Pancreas (tissue), 10 donors: ENCODE data around the gene OTP. TPM values are rescaled to one million over a fixed set of nuclear protein-coding genes. Genes with fewer than 3 reads are reported as not detected.

ENCODE experiments used
- ATAC-seq, 4 donors: fragments of 200-7000 bp; cut with Tn5 transposase; one replicate each; pipeline versions ENCODE4 v1.8.0 to v1.9.1; 2020; ENCODE audit warnings: mild to moderate bottlenecking in 4 of 4, moderate library complexity in 4 of 4
- DNase-seq, 6 donors: peaks; one replicate each; pipeline ENCODE4 v3.0.0-alpha.2; 2020
- FAIRE-seq: peaks from 2 replicates; lab custom pipeline; 2012; peaks lifted over from hg19 to GRCh38; lab: Jason Lieb, UNC
- H3K27ac ChIP-seq, 4 donors: fragments of 200-600 bp; sonication (generic); 1 replicate in 3 of 4; 2 replicates in 1 of 4; pipeline versions ENCODE4 v1.5.0 to v1.8.0; 2020
- H3K27me3 ChIP-seq, 4 donors: fragments of 200-600 bp; one replicate each; pipeline ENCODE4 v1.8.0; 2021
- H3K36me3 ChIP-seq, 3 donors: fragments of 200-600 bp; sonication (generic) in 1 of 3; one replicate each; pipeline versions ENCODE4 v1.5.0 to v1.8.0; 2020 to 2021
- H3K4me1 ChIP-seq, 3 donors: fragments of 200-600 bp; one replicate each; pipeline ENCODE4 v1.8.0; 2021
- H3K4me3 ChIP-seq, 4 donors: fragments of 200-600 bp; sonication (generic) in 2 of 4; one replicate each; pipeline versions ENCODE4 v1.5.0 to v1.8.0; 2020 to 2021
- H3K9me3 ChIP-seq, 4 donors: fragments of 200-600 bp; one replicate each; pipeline ENCODE4 v1.8.0; 2021
- WGBS, 2 donors: extraction: QIAGEN DNeasy Blood & Tissue Kit; methylation state at CpG; one replicate each; pipeline ENCODE4 v1.1.7; 2013; 5-methylcytosine and 5-hydroxymethylcytosine counted together
- intact Hi-C, 3 donors: fragments of 100-400 bp; cut with DNase I; formaldehyde crosslinking; loops; one replicate each; pipeline versions ENCODE4 v1.11.1 to v1.14.2; 2022
- polyA plus RNA-seq, 2 donors: library from polyadenylated mRNA; stranded (reverse); fragments of 200-250 nt; gene quantifications; one replicate each; pipeline ENCODE4 v1.2.3, GENCODE V29; 2013
- total RNA-seq, 6 donors: library from RNA; stranded (reverse); fragmentation: NEBNext Ultra II Directional in 4 of 6; extraction: Animal tissue kit (Norgen Biotek cat#: 25700) in 4 of 6; gene quantifications; one replicate each; pipeline versions ENCODE4 v1.2.1 to v1.2.4, GENCODE V29; 2021 to 2023
- TF ChIP-seq, protein P1 (sequence below), 4 donors: fragments of 200-600 bp; sonication (generic) in 3 of 4; IDR thresholded peaks; one replicate each; pipeline versions ENCODE4 v1.5.0 to v1.8.0; 2021; ENCODE audit warnings: antibody characterized with exemption in 4 of 4
- donor health status: healthy with polysubstance abuse.
- donor health status: DM: no; HTN: no; CAD: no; lungs with moderate emphysema.
- donor health status: DM: no; HTN: no; CAD: no.
- donor health status: control.
- donor health status: control.
- donor health status: Bipolar disorder and iron deficiency.
- donor health status: DM: yes; HTN: yes; CAD: no.
- donor health status: DM: no; HTN: no; CAD: no.
- donor health status: DM: no; HTN: no; CAD: no.
- donor health status: DM: yes; HTN: yes; CAD: no.

OTP gene
- total and polyA plus RNA-seq, 8 donors = not detected

DNA sequence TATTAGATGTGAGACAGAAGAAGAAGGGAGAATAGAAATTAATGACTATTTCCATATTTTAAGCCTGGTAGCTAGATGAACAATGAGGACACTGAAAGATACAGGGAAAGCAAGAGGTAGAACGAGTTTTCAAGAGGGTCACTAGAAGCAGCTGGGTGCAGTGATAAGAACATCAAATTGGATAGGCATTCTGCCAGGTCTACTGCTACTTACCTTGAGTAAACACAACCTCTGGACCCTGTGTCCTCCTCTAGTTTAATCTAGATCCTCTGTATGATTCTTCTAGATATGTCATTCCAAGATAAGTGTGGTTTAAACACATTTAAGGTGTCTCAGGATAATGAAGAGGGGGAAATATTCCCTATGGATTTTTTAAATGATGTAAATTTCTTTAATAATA, 31.2 kb downstream of the OTP start:
- no peak for ATAC-seq
- FAIRE-seq = no peak
- TF ChIP-seq, protein P1, sequence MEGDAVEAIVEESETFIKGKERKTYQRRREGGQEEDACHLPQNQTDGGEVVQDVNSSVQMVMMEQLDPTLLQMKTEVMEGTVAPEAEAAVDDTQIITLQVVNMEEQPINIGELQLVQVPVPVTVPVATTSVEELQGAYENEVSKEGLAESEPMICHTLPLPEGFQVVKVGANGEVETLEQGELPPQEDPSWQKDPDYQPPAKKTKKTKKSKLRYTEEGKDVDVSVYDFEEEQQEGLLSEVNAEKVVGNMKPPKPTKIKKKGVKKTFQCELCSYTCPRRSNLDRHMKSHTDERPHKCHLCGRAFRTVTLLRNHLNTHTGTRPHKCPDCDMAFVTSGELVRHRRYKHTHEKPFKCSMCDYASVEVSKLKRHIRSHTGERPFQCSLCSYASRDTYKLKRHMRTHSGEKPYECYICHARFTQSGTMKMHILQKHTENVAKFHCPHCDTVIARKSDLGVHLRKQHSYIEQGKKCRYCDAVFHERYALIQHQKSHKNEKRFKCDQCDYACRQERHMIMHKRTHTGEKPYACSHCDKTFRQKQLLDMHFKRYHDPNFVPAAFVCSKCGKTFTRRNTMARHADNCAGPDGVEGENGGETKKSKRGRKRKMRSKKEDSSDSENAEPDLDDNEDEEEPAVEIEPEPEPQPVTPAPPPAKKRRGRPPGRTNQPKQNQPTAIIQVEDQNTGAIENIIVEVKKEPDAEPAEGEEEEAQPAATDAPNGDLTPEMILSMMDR (IDR thresholded peaks at IDR 0.05) = no peak
- 10 to 23% methylated on average over 1 of the region's 1 CpG for WGBS, 2 donors
- Histone ChIP-seq H3K27me3 (no peaks in the 10 kb centered on the region), H3K9me3 (no peaks in the 10 kb centered on the region), H3K36me3 (no peaks in the 10 kb centered on the region), H3K4me3 (no peak overlapping the region), H3K27ac (no peak overlapping the region), H3K4me1 (no peaks in the 10 kb centered on the region)
- intact Hi-C loops = no loop called here
- DNase-seq = no peak

DNA sequence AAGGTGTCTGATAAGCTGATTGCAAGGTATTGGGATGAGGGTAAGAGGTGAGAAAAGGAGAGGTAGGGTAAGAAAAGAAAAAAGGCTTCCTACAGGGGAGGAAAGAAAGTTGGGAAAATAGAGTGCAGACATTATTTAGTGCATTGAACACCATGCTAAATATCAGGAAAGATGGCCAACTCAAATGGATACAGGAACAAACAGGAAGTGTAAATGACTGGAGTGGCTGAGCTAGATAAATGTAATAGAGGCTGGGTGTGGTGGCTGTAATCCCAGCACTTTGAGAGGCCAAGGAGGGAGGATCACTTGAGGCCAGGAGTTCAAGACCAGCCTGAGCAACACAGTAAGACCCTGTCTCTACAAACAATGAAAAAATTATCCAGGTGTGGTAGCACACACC, 32.2 kb downstream of the OTP start:
- ATAC-seq (no peak), FAIRE-seq (no peak), DNase-seq (no peak)
- H3K4me3 ChIP-seq = no peak overlapping the region
- TF ChIP-seq, protein P1 (IDR thresholded peaks at IDR 0.05) = no peak
- H3K27ac ChIP-seq = no peak overlapping the region
- no peaks in the 10 kb centered on the region for H3K36me3 ChIP-seq
- H3K9me3 ChIP-seq = no peaks in the 10 kb centered on the region
- intact Hi-C loops = no loop called here
- no peaks in the 10 kb centered on the region for H3K27me3 ChIP-seq
- no peaks in the 10 kb centered on the region for H3K4me1 ChIP-seq

DNA sequence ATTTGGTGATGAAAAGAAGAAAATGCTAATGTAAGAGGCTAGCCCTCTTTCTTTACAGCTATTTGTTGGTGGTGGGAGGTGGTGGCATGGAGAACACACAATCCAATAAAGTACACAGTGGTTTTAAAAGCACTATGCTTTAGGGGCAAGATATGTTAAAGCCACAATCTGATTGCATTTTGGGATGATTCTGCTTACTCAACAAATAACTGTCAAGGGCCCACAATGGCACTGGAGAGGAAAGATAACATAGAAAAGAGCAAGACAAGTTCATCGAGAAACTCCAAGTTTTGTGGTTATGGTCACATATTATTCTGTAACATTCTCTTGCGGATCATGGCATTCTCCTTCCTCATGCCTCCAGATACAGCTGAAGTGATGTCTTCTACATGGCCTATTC, 38.8 kb downstream of the OTP start:
- DNase-seq = no peak
- intact Hi-C loops = no loop called here
- no peaks in the 10 kb centered on the region for H3K36me3 ChIP-seq
- no peaks in the 10 kb centered on the region for H3K27me3 ChIP-seq
- no peak overlapping the region for H3K4me3 ChIP-seq
- ATAC-seq = no peak
- TF ChIP-seq, protein P1 (IDR thresholded peaks at IDR 0.05) = no peak
- 91 to 97% methylated on average over 2 of the region's 2 CpGs for WGBS, 2 donors
- H3K27ac ChIP-seq = no peak overlapping the region
- no peaks in the 10 kb centered on the region for H3K4me1 ChIP-seq
- no peaks in the 10 kb centered on the region for H3K9me3 ChIP-seq
- FAIRE-seq = no peak

DNA sequence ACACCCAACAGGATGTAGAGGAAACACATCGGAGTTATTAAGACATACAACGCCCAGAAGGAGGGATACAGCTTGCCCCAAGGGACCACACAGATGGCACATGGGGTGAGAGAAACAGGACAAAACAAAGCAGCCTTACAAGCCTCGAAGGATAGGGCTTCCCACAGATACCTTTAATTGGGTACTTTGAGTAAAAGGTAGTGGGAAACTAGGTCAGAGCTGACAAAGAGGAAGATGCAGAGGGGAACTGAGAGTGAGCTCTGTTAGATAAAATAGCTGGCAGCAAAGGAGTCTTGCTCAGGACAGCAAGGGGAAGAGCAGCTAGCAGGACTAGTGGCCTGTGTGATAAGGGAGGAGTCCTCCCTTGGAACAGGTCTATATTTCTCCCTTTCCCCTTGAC, 48.2 kb downstream of the OTP start:
- intact Hi-C loops = no loop called here
- Histone ChIP-seq H3K4me3 (no peak overlapping the region), H3K27me3 (no peaks in the 10 kb centered on the region), H3K27ac (no peak overlapping the region), H3K9me3 (no peaks in the 10 kb centered on the region), H3K4me1 (no peaks in the 10 kb centered on the region), H3K36me3 (no peaks in the 10 kb centered on the region)
- 53 to 65% methylated on average over 3 of the region's 3 CpGs for WGBS, 2 donors
- no peak for FAIRE-seq
- no peak for DNase-seq
- no peak for ATAC-seq
- TF ChIP-seq, protein P1 (IDR thresholded peaks at IDR 0.05) = no peak

DNA sequence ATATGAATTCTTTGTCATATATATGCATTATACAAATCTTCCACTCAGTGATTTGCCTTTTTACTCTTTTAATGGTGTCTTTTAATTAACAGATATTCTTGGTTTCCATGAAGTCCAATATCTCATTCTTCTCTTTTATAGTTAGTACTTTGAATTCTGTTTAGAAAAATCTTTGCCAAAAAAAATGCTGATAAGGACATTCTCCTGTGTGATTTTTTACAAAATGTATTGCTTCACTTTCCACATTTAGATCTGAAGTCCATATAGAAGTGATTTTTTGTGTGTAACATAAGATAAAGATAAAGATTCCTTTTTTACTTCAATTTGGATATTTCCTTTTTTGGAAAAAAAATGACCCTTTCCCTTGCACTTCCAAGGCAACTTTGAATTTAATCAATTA, 50.3 kb downstream of the OTP start:
- H3K4me1 ChIP-seq = no peaks in the 10 kb centered on the region
- H3K27ac ChIP-seq = no peak overlapping the region
- no peaks in the 10 kb centered on the region for H3K36me3 ChIP-seq
- no peak for ATAC-seq
- TF ChIP-seq, protein P1 (IDR thresholded peaks at IDR 0.05) = no peak
- intact Hi-C loops = no loop called here
- no peaks in the 10 kb centered on the region for H3K27me3 ChIP-seq
- no peak for FAIRE-seq
- no peak overlapping the region for H3K4me3 ChIP-seq
- H3K9me3 ChIP-seq = no peaks in the 10 kb centered on the region
- no peak for DNase-seq
